ENCODE measurements around the gene GSTM1.
"Not testable (repeated sequence)": the region's sequence is repeated elsewhere in the genome, so short reads cannot be mapped to it uniquely, and the experiment has no call there.

GRCh38 chr1:109685399-109685798 is 2.2 kb upstream of the GSTM1 start:
- TF ChIP-seq CTCF, POLR2A (IDR thresholded peaks at IDR 0.05): not testable (repeated sequence)
